ELF-1 (cell line): ENCODE measurements around the gene LYL1.
"Not testable (repeated sequence)": the region's sequence is repeated elsewhere in the genome, so short reads cannot be mapped to it uniquely, and the experiment has no call there.

Source experiments
- DNase-seq: peaks from one replicate; pipeline ENCODE4 v3.0.0-alpha.2; 2016; ENCODE audit warnings: low read depth, low spot score

Gene LYL1

DNA sequence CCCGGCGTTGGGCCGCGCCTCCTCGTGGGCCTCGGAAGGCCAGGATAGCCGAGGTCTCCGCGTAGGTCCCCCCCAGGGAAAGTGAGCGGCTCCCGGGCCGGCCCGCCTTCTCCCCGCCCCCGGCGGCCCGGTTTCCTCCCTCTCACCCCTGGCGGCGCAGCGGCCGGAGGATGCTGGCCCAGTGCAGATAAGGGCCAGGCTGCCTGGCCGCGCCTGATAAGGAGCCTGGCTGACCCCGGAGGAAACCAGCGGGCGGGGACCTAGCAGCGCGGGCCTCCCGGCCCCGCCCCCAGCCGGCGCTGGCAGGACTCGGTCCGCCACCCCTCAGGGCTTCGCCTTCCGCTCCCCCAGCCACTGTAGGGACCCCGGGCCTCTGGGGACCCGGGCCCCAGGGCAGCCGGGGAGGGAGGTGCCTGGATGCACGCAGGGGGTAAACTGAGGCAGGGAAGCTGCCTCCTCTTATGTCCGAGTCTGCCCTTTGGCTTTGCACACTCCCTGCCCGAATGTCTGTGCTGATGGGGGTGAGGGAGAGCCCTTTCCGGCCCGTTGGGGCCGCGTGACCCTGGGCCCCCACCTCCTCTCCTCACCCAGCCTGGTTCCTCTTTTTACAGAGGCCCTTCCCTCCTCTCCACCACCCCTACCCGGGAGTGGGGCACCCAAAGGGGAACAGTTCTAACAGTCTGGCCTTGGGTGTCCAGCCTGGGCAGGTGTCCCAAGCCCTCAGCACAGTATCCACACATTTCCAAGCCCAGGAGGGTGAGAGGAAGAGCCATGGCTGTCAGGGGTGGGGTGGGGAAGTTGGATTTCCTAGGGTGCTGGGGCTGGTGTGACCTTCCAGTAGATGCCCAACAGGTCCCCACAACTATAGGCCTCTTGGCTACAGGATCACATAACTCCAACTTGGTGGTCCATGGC lies at the start of gene LYL1:
LYL1 (minus strand) TSS at position 193 of the 915 bp plus-strand sequence. CDS start 1,687 bp downstream, outside the sequence.
- peak; percentile 85 for DNase-seq

- DNase-seq = peak; percentile 97
Measured at GRCh38 chr19:13151605-13152355, 49.1 kb upstream of the LYL1 start.

DNA sequence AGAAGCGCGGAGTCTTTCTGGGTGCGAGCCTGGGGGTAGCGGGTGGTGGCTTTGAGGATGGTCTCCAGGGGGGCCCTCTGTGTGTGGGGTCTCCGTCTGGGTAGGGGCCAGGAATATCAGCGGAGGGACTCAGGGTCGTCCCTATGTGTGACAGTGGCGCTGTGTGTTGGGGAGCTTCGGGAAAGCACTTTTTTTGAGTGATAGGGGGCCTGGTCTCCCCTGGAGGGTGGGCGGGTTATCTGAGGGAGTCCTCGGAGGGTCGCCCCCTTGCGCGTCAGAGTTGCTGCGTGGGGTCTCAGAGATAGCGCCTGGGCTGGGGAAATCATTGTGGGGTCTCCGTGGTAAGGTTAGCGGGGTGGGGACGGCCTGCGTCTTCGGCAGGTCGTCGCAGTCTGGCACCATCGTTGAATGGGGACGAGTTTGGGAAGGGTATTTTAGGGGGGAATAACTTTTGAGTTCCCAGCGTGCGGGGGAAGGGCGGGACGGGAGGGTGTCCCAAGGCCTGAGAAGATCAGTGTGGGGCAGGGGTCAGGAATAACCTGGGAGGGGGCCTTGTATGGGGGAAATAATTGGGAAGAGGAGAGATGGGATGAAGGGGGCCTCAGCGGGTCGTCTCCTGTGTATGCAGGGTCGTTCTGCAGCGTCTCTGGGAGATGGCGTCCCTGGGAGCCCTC lies 48.4 kb upstream of the LYL1 start:
- peak; percentile 31 for DNase-seq

GRCh38 chr19:13150187-13150930 lies 47.7 kb upstream of the LYL1 start, which contains the start of the genes IER2 and STX10:
TSS of gene IER2 (plus strand) at chr19:13150411. CDS start at chr19:13153187, 2,776 bp downstream.
TSS of gene STX10 (minus strand) at chr19:13150375. CDS start at chr19:13150173, 202 bp downstream.
- DNase-seq = peak; percentile 96

DNA sequence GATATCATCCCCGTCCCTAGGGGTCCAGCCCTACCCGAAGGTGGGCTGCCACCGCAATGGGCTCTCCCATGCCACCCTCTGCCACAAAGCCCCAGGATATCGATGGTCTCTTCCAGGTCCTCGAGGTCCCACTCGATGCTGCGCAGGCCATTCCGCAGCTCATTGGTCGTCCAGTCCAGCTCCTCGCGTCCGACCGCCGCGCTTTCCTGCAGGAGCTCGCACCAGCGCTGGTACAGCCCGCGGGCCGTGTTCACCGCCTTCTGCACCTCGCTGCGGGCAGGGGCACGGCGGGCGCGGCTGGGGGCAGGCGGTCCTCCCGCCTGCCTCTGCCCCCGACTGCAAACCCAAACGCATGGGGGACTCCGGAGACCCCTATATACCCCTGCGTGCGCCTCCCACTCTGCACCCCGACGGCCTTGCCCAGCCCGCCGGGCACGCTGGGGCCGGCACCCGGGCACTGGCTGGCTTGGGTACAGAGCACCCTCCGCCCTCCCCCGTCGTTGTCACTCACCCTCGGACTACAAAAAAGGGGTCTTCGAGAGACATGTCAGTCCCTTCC lies 47.0 kb upstream of the LYL1 start:
- DNase-seq = peak; percentile 60

DNA sequence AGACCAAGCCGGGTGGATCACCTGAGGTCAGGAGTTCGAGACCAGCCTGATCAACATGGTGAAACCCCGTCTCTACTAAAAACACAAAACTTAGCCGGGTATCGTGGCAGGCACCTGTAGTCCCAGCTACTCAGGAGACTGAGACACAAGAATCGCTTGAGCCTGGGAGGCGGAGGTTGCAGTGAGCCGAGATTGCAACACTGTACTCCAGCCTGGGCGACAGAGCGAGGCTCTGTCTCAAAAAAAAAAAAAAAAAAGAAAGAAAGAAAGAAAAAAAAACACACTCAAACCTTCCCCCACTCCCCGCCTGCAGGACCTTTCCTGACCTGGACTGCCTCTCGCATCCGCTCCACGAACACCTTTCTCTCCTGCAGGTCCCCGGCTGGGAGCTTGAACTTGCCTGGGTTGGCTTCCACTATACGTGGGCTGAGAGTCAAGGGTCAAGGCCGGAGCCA lies 46.5 kb upstream of the LYL1 start:
- DNase-seq = not testable (repeated sequence)

GRCh38 chr19:13146763-13147563 lies 44.3 kb upstream of the LYL1 start:
- no peak for DNase-seq

GRCh38 chr19:13139633-13140311 lies 37.1 kb upstream of the LYL1 start:
- DNase-seq = no peak

DNA sequence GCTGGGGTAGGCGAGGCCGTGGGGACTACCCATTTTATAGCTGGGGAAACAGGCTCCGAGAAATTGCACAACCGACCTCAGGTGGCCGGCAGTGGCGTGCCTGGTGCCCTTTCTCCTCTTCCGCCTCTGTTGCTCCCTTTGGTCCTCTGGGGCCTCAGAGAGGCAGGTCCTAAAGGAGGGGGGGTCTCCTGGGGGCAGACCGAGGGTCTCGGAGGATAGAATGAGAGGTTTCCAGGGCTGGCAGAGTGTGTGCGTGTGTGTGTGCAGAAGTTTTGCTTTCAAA lies 36.2 kb upstream of the LYL1 start:
- DNase-seq = no peak

DNA sequence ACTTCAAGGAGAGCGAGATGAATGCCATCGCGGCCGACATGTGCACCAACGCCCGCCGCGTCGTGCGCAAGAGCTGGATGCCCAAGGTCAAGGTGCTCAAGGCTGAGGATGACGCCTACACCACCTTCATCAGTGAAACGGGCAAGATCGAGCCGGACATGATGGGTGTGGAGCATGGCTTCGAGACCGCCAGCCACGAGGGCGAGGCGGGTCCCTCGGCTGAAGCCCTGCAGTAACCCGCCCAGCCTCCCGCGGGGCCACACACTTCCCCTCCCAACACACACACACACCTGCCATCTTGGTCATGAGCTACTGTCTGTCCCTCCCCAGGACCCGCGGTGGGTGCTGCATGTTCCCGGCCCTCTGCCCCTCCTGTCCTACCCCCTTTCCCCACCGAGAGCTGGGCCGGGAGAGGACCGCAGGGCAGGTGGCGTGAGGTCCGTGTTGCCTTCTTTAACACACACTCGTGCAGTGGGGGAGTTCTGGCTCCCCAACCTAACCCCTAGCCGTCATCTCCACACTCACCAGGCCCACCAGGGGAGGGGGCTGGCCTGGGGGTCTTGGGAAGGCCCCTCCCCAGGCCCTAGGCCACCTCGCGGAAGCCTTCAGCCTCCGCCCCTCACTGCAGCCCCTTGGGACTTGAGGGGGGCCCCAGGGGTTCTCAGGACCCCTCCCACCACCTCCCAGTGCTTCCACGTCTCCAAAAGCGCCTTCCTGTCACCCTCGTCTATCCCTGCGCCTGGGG lies 35.7 kb upstream of the LYL1 start:
- no peak for DNase-seq

GRCh38 chr19:13137290-13137794 lies 34.7 kb upstream of the LYL1 start:
- DNase-seq = no peak

DNA sequence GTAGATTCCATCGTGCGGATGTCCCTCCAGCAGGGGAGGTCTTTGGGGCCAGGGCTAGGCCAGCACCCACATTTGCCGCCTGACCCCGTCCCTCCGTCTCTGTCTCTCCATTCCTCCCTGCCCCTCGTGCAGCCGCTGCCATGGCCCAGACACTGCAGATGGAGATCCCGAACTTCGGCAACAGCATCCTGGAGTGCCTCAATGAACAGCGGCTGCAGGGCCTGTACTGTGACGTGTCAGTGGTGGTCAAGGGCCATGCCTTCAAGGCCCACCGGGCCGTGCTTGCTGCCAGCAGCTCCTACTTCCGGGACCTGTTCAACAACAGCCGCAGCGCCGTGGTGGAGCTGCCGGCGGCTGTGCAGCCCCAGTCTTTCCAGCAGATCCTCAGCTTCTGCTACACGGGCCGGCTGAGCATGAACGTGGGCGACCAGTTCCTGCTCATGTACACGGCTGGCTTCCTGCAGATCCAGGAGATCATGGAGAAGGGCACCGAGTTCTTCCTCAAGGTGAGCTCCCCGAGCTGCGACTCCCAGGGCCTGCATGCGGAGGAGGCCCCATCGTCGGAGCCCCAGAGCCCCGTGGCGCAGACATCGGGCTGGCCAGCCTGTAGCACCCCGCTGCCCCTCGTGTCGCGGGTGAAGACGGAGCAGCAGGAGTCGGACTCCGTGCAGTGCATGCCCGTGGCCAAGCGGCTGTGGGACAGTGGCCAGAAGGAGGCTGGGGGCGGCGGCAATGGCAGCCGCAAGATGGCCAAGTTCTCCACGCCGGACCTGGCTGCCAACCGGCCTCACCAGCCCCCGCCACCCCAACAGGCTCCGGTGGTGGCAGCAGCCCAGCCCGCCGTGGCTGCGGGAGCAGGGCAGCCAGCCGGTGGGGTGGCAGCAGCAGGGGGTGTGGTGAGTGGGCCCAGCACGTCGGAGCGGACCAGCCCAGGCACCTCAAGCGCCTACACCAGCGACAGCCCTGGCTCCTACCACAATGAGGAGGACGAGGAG lies 32.7 kb upstream of the LYL1 start:
- DNase-seq = no peak

GRCh38 chr19:13134626-13135025 lies 32.0 kb upstream of the LYL1 start:
- no peak for DNase-seq

DNA sequence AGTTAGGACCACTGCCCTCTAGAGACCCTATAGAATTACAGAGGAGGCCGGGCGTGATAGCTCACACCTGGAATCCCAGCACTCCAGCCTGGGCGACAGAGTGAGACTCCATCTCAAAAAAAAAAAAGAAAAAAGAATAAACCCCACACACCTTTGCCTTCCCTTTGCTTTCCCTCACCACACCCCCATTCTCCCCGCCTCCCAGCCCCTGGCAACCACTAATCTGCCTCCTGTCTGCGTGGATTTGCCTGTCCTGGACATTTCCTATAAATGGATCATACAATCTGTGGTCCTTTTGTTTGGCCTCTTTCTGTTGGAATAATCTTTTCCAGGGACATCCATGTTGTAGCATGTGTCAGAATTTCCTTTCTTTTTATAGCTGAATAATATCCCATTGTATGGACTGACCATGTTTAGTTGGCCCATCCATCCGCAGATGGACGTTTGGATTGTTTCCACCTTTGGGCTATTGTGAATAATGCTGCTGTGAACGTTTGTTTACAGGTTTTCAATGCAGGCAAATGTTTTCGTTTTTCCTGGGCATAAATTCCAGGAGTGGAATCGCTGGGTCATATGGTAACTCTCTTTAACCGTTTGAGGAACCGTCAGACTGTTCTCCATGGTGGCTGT lies 30.7 kb upstream of the LYL1 start:
- no peak for DNase-seq

- DNase-seq = no peak
Measured at GRCh38 chr19:13132471-13133180, 30.0 kb upstream of the LYL1 start.

- no peak for DNase-seq
Measured at GRCh38 chr19:13130886-13131490, 28.3 kb upstream of the LYL1 start.
